Measurements from ENCODE around the gene KCNH1.
A peak's percentile ranks its signal among the peaks of the same experiment; 100 is the strongest.

The KCNH1 gene, protein sequence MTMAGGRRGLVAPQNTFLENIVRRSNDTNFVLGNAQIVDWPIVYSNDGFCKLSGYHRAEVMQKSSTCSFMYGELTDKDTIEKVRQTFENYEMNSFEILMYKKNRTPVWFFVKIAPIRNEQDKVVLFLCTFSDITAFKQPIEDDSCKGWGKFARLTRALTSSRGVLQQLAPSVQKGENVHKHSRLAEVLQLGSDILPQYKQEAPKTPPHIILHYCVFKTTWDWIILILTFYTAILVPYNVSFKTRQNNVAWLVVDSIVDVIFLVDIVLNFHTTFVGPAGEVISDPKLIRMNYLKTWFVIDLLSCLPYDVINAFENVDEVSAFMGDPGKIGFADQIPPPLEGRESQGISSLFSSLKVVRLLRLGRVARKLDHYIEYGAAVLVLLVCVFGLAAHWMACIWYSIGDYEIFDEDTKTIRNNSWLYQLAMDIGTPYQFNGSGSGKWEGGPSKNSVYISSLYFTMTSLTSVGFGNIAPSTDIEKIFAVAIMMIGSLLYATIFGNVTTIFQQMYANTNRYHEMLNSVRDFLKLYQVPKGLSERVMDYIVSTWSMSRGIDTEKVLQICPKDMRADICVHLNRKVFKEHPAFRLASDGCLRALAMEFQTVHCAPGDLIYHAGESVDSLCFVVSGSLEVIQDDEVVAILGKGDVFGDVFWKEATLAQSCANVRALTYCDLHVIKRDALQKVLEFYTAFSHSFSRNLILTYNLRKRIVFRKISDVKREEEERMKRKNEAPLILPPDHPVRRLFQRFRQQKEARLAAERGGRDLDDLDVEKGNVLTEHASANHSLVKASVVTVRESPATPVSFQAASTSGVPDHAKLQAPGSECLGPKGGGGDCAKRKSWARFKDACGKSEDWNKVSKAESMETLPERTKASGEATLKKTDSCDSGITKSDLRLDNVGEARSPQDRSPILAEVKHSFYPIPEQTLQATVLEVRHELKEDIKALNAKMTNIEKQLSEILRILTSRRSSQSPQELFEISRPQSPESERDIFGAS

DNA sequence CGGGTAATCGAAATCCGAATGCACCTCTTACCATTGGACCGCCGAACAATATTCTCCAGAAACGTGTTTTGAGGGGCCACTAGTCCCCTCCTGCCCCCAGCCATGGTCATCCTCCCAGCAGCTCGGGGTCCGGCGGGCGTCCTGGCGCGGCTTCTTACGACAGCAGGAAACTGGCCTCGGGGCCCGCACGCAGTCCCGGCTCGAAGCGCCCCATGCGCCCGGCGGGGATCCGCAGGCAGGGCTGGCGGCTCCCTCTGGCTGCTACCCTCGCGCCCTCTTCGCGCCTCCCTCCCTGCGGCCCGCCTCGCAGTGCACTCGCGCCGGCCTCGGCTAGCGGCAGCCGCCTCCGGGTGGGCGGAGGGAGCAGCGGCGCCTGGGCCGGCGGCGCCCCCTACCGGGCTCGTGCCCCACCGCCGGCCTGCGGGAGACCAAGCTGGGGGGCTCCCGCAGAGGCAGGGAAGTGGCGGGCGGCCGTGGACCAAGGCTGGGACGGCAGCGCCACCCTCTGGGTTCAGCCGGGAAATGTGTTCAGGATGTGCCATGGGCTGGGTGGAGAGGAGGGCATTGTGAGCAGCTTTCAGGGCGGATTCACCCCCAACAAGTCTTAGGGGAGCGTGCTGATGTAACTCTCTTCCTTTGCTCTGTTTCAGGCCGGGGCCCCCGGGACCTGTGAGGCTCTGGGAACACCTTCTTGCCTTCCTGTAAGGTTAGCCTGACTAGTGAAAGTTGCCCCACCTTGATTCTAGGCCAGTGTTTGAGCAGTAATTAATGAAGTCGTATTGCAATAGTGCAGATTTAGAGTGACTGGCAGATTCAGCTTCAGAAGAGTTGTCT is at the start of gene KCNH1:
TSS of gene KCNH1 (minus strand) at position 313 of the 834 bp plus-strand sequence. CDS start at position 110, 203 bp downstream.
- Histone ChIP-seq H3K4me1 (ENCODE audit: control insufficient read depth, insufficient read depth, low read length) (peaks cover 4% of the 10 kb centered on the region), H3K4me3 (ENCODE audit: low read length) (peak within 1 kb of the TSS; percentile 69), H3K36me3 (ENCODE audit: control insufficient read depth, insufficient read depth, low read length, severe bottlenecking) (no peaks in the 10 kb centered on the region), H3K9ac (ENCODE audit: low read length) (peak within 1 kb of the TSS; percentile 11), H3K27me3 (replicated peaks; ENCODE audit: control insufficient read depth, insufficient read depth, low read length) (peaks cover 45% of the 10 kb centered on the region), H3K9me3 (ENCODE audit: control insufficient read depth, low read length) (no peaks in the 10 kb centered on the region)
- peak; percentile 96 for DNase-seq (ENCODE audit: low read depth)

- H3K36me3 ChIP-seq (ENCODE audit: control insufficient read depth, insufficient read depth, low read length, severe bottlenecking): no peaks in the 10 kb centered on the region
- H3K9me3 ChIP-seq (ENCODE audit: control insufficient read depth, low read length): no peaks in the 10 kb centered on the region
- H3K27me3 ChIP-seq (replicated peaks; ENCODE audit: control insufficient read depth, insufficient read depth, low read length): no peaks in the 10 kb centered on the region
- H3K4me1 ChIP-seq (ENCODE audit: control insufficient read depth, insufficient read depth, low read length): no peaks in the 10 kb centered on the region
- no peak for DNase-seq (ENCODE audit: low read depth)
- no peak overlapping the region for H3K9ac ChIP-seq (ENCODE audit: low read length)
- no peak overlapping the region for H3K4me3 ChIP-seq (ENCODE audit: low read length)
Observed at GRCh38 chr1:211182746-211183145, 48.8 kb upstream of the KCNH1 start.

- Histone ChIP-seq H3K4me3 (ENCODE audit: low read length) (no peak overlapping the region), H3K4me1 (ENCODE audit: control insufficient read depth, insufficient read depth, low read length) (no peaks in the 10 kb centered on the region), H3K27me3 (replicated peaks; ENCODE audit: control insufficient read depth, insufficient read depth, low read length) (peaks cover 4% of the 10 kb centered on the region), H3K9ac (ENCODE audit: low read length) (no peak overlapping the region), H3K36me3 (ENCODE audit: control insufficient read depth, insufficient read depth, low read length, severe bottlenecking) (no peaks in the 10 kb centered on the region), H3K9me3 (ENCODE audit: control insufficient read depth, low read length) (peaks cover 10% of the 10 kb centered on the region)
- no peak for DNase-seq (ENCODE audit: low read depth)
Observed at GRCh38 chr1:211174375-211174774, 40.4 kb upstream of the KCNH1 start.

DNA sequence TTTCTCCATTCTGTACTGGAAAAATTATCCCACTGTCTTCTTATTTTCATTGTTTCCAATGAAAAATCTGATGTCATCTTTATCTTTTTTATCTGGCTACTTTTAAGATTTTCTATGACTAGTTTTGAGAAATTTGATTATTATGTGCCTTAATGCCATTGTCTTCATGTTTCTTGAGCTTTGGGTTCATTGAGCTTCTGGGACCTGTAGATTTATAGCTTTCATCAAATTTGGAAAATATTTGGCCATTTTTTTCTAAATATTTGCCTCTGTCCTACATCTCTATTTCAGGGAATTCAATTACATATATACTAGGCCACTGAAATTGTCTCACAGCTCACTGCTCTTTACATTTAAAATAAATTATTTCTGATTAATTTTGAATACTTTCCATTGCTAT is 38.7 kb upstream of the KCNH1 start:
- H3K4me3 ChIP-seq (ENCODE audit: low read length): no peak overlapping the region
- H3K4me1 ChIP-seq (ENCODE audit: control insufficient read depth, insufficient read depth, low read length): no peaks in the 10 kb centered on the region

DNA sequence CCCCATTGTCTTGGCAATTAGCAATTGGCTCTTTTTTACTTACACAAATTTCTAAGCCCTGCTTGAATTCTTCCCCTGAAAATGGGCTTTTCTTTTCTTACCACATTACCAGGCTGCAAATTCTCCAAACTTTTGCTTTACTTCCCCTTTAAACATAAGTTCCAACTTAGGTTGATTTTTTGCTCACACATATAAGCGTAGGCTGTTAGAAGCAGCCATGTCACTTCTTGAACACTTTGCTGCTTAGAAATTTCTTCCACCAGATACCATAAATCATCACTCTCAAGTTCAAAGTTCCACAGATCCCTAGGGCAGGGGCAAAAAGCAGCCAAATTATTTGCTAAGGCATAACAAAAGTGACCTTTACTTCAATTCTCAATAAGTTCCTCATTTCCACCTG is 35.4 kb upstream of the KCNH1 start:
- no peak for DNase-seq (ENCODE audit: low read depth)
- no peak overlapping the region for H3K4me3 ChIP-seq (ENCODE audit: low read length)
- no peaks in the 10 kb centered on the region for H3K4me1 ChIP-seq (ENCODE audit: control insufficient read depth, insufficient read depth, low read length)

More for the DNA sequence above, 38.7 kb upstream of the KCNH1 start:
- Histone ChIP-seq H3K27me3 (replicated peaks; ENCODE audit: control insufficient read depth, insufficient read depth, low read length) (peaks cover 4% of the 10 kb centered on the region), H3K9ac (ENCODE audit: low read length) (no peak overlapping the region), H3K9me3 (ENCODE audit: control insufficient read depth, low read length) (peaks cover 20% of the 10 kb centered on the region), H3K36me3 (ENCODE audit: control insufficient read depth, insufficient read depth, low read length, severe bottlenecking) (no peaks in the 10 kb centered on the region)
- DNase-seq (ENCODE audit: low read depth): no peak

GRCh38 chr1:211158866-211159265 is 24.9 kb upstream of the KCNH1 start:
- no peak for DNase-seq (ENCODE audit: low read depth)
- no peaks in the 10 kb centered on the region for H3K4me1 ChIP-seq (ENCODE audit: control insufficient read depth, insufficient read depth, low read length)
- no peaks in the 10 kb centered on the region for H3K27me3 ChIP-seq (replicated peaks; ENCODE audit: control insufficient read depth, insufficient read depth, low read length)
- H3K4me3 ChIP-seq (ENCODE audit: low read length): no peak overlapping the region
- no peaks in the 10 kb centered on the region for H3K36me3 ChIP-seq (ENCODE audit: control insufficient read depth, insufficient read depth, low read length, severe bottlenecking)
- H3K9me3 ChIP-seq (ENCODE audit: control insufficient read depth, low read length): peaks cover 19% of the 10 kb centered on the region
- no peak overlapping the region for H3K9ac ChIP-seq (ENCODE audit: low read length)

More for the DNA sequence above, 35.4 kb upstream of the KCNH1 start:
- Histone ChIP-seq H3K9ac (ENCODE audit: low read length) (no peak overlapping the region), H3K9me3 (ENCODE audit: control insufficient read depth, low read length) (peaks cover 20% of the 10 kb centered on the region), H3K36me3 (ENCODE audit: control insufficient read depth, insufficient read depth, low read length, severe bottlenecking) (no peaks in the 10 kb centered on the region), H3K27me3 (replicated peaks; ENCODE audit: control insufficient read depth, insufficient read depth, low read length) (no peaks in the 10 kb centered on the region)

DNA sequence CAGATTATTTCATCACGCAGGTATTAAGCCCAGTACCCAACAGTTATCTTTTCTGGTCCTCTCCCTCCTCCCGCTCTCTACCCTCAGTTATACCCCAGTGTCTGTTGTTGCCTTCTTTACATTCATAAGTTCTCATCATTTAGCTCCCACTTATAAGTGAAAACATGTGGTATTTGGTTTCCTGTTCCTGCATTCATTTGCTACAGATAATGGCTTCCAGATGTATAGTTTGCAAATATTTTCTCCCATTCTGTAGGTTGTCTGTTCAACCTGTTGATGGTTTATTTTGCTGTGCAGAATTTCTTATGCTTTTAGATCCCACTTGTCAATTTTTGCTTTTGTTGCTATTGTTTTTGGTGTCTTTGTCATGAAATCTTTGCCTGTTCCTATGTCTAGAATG is 21.1 kb upstream of the KCNH1 start:
- H3K4me3 ChIP-seq (ENCODE audit: low read length): no peak overlapping the region
- H3K4me1 ChIP-seq (ENCODE audit: control insufficient read depth, insufficient read depth, low read length): no peaks in the 10 kb centered on the region
- no peak overlapping the region for H3K9ac ChIP-seq (ENCODE audit: low read length)
- peaks cover 19% of the 10 kb centered on the region for H3K9me3 ChIP-seq (ENCODE audit: control insufficient read depth, low read length)
- no peaks in the 10 kb centered on the region for H3K36me3 ChIP-seq (ENCODE audit: control insufficient read depth, insufficient read depth, low read length, severe bottlenecking)
- DNase-seq (ENCODE audit: low read depth): peak; percentile 56
- no peaks in the 10 kb centered on the region for H3K27me3 ChIP-seq (replicated peaks; ENCODE audit: control insufficient read depth, insufficient read depth, low read length)

- no peak overlapping the region for H3K4me3 ChIP-seq (ENCODE audit: low read length)
- no peak for DNase-seq (ENCODE audit: low read depth)
- no peaks in the 10 kb centered on the region for H3K36me3 ChIP-seq (ENCODE audit: control insufficient read depth, insufficient read depth, low read length, severe bottlenecking)
- no peak overlapping the region for H3K9ac ChIP-seq (ENCODE audit: low read length)
- peaks cover 16% of the 10 kb centered on the region for H3K9me3 ChIP-seq (ENCODE audit: control insufficient read depth, low read length)
- H3K27me3 ChIP-seq (replicated peaks; ENCODE audit: control insufficient read depth, insufficient read depth, low read length): no peaks in the 10 kb centered on the region
- H3K4me1 ChIP-seq (ENCODE audit: control insufficient read depth, insufficient read depth, low read length): no peaks in the 10 kb centered on the region
Observed at GRCh38 chr1:211153932-211154331, 20.0 kb upstream of the KCNH1 start.

GRCh38 chr1:211148366-211148765 is 14.4 kb upstream of the KCNH1 start:
- H3K4me1 ChIP-seq (ENCODE audit: control insufficient read depth, insufficient read depth, low read length): no peaks in the 10 kb centered on the region
- no peaks in the 10 kb centered on the region for H3K9me3 ChIP-seq (ENCODE audit: control insufficient read depth, low read length)
- no peak overlapping the region for H3K4me3 ChIP-seq (ENCODE audit: low read length)
- no peak overlapping the region for H3K9ac ChIP-seq (ENCODE audit: low read length)
- H3K27me3 ChIP-seq (replicated peaks; ENCODE audit: control insufficient read depth, insufficient read depth, low read length): no peaks in the 10 kb centered on the region
- DNase-seq (ENCODE audit: low read depth): no peak
- H3K36me3 ChIP-seq (ENCODE audit: control insufficient read depth, insufficient read depth, low read length, severe bottlenecking): no peaks in the 10 kb centered on the region

- DNase-seq (ENCODE audit: low read depth): no peak
- Histone ChIP-seq H3K4me1 (ENCODE audit: control insufficient read depth, insufficient read depth, low read length) (no peaks in the 10 kb centered on the region), H3K9me3 (ENCODE audit: control insufficient read depth, low read length) (no peaks in the 10 kb centered on the region), H3K36me3 (ENCODE audit: control insufficient read depth, insufficient read depth, low read length, severe bottlenecking) (no peaks in the 10 kb centered on the region), H3K9ac (ENCODE audit: low read length) (no peak overlapping the region), H3K27me3 (replicated peaks; ENCODE audit: control insufficient read depth, insufficient read depth, low read length) (peaks cover 6% of the 10 kb centered on the region), H3K4me3 (ENCODE audit: low read length) (no peak overlapping the region)
Observed at GRCh38 chr1:211145944-211146343, 12.0 kb upstream of the KCNH1 start.

Data from adipocyte (in vitro differentiated cells).